Measurements from ENCODE around the gene ROPN1L.

The ROPN1L gene

GRCh38 chr5:10431415-10431814 is 10.3 kb upstream of the ROPN1L start:
- no peak for DNase-seq
- TF ChIP-seq, protein P1, sequence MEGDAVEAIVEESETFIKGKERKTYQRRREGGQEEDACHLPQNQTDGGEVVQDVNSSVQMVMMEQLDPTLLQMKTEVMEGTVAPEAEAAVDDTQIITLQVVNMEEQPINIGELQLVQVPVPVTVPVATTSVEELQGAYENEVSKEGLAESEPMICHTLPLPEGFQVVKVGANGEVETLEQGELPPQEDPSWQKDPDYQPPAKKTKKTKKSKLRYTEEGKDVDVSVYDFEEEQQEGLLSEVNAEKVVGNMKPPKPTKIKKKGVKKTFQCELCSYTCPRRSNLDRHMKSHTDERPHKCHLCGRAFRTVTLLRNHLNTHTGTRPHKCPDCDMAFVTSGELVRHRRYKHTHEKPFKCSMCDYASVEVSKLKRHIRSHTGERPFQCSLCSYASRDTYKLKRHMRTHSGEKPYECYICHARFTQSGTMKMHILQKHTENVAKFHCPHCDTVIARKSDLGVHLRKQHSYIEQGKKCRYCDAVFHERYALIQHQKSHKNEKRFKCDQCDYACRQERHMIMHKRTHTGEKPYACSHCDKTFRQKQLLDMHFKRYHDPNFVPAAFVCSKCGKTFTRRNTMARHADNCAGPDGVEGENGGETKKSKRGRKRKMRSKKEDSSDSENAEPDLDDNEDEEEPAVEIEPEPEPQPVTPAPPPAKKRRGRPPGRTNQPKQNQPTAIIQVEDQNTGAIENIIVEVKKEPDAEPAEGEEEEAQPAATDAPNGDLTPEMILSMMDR (IDR thresholded peaks at IDR 0.05), result no peak
- H3K27me3 ChIP-seq, result no peaks in the 10 kb centered on the region
- H3K9me3 ChIP-seq, result no peaks in the 10 kb centered on the region
- H3K27ac ChIP-seq, result no peak overlapping the region
- H3K4me1 ChIP-seq, result no peaks in the 10 kb centered on the region
- intact Hi-C loops (cut with DNase I; ENCODE audit: low total_unique reads), result no loop called here
- H3K4me3 ChIP-seq, result no peak overlapping the region
- peaks cover 51 to 88% (median 72%) of the 10 kb centered on the region in 3 donors for H3K36me3 ChIP-seq

DNA sequence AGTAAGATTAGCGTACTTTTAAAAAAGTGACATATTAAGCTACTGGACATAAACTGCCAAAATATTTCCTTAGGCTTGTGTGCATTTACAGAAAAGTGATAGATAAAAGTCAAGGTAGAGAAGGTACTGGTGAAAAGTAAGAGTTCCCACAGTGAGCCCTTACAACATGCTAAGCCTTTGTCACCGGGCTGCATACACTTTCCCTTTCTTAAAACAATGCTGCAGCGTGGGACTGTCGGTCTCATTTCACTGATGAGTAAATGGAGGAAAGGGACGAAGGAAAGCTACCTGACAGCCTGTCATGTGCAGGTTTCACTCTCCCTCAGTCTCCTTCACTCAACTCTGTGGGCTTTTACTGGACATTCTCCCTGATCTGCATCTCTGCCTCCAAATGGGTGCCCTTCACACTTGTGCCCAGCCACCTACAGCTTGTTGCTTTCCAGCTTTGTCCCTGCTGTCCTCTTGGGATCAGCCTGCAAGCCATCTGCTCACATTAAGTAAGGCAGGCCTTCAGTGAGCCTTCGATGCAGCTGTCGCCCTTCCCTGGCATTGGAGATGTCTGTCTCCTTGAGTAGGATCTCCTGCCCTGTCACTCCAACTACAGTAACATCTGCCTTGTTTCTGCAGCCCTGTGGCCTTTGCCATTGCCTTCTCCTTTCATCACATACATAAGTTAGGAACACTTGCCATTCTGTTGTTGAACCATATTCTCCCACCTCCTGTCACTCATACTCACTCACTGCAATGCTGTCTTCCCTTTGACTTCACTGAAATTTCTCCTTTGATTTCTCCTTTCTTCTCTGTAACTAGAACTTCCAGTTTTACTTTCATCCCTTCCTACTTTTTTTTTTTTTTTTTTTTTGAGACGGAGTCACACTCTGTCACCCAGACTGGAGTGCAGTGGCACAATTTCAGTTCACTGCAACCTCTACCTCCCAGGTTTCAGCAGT is 9.3 kb upstream of the ROPN1L start:
- H3K4me3 ChIP-seq, result no peak overlapping the region
- no peaks in the 10 kb centered on the region for H3K27me3 ChIP-seq
- no peaks in the 10 kb centered on the region for H3K4me1 ChIP-seq
- TF ChIP-seq, protein P1 (IDR thresholded peaks at IDR 0.05), result no peak
- intact Hi-C loops (cut with DNase I; ENCODE audit: low total_unique reads), result no loop called here
- H3K9me3 ChIP-seq, result no peaks in the 10 kb centered on the region
- no peak overlapping the region for H3K27ac ChIP-seq
- H3K36me3 ChIP-seq, result peaks cover 43 to 79% (median 63%) of the 10 kb centered on the region in 3 donors
- DNase-seq, result no peak

DNA sequence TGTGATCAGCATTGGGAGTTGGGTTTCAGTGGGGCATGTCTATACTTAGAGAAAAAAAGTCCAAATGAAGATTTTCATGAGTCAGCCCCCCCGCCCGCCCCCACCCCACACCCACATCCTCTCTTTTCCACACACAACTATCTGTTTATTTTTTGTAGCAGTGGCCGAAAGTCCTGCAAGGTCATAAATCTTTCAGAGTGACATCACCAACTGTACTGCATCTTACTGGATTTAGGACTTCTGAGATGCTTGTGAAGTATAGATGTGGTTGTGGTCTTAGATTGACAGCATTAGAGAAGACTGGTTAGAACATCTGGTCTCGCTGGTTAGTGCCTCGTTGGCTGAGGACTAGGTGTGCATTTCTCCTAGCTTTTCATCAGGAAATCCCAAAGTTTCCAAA is 7.3 kb upstream of the ROPN1L start:
- no peaks in the 10 kb centered on the region for H3K4me1 ChIP-seq
- no peak for DNase-seq
- H3K27ac ChIP-seq, result no peak overlapping the region
- no peaks in the 10 kb centered on the region for H3K9me3 ChIP-seq
- peaks cover 37 to 62% (median 50%) of the 10 kb centered on the region in 3 donors for H3K36me3 ChIP-seq
- TF ChIP-seq, protein P1 (IDR thresholded peaks at IDR 0.05), result no peak
- no peaks in the 10 kb centered on the region for H3K27me3 ChIP-seq
- intact Hi-C loops (cut with DNase I; ENCODE audit: low total_unique reads), result no loop called here
- H3K4me3 ChIP-seq, result no peak overlapping the region

GRCh38 chr5:10438301-10438700 is 3.4 kb upstream of the ROPN1L start:
- Histone ChIP-seq H3K27me3 (no peaks in the 10 kb centered on the region), H3K9me3 (no peaks in the 10 kb centered on the region), H3K4me3 (no peak overlapping the region), H3K4me1 (peaks cover 0 to 17% (median 8%) of the 10 kb centered on the region in 4 donors), H3K27ac (no peak overlapping the region), H3K36me3 (peaks cover 14 to 23% (median 19%) of the 10 kb centered on the region in 3 donors)
- no peak for DNase-seq
- intact Hi-C loops (cut with DNase I; ENCODE audit: low total_unique reads), result no loop called here
- TF ChIP-seq, protein P1 (IDR thresholded peaks at IDR 0.05), result no peak

DNA sequence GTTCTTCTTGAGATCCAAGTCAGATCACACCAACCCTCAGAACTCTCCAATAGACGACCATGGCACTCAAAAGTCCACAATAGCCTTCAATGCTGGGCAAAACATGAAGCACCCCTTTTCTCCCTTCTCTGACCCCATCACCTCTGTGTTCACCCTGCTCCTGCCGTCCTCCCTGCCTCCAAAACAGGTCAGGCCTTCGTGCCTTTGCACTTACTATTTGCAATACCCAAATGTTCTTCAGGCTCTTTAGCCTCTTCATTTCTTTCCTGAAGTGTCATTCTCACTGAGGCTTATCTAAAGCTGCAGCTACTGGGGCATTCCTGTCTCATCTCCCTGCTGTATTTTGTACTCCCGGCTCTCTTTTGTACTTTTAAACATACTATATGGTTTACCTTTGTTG is 2.0 kb upstream of the ROPN1L start:
- peaks cover under 1 to 9% (median 6%) of the 10 kb centered on the region in 3 donors for H3K36me3 ChIP-seq
- no peak for DNase-seq
- H3K4me3 ChIP-seq, result no peak overlapping the region
- no peaks in the 10 kb centered on the region for H3K27me3 ChIP-seq
- H3K9me3 ChIP-seq, result no peaks in the 10 kb centered on the region
- H3K27ac ChIP-seq, result no peak overlapping the region
- peaks cover 0 to 17% (median 8%) of the 10 kb centered on the region in 4 donors for H3K4me1 ChIP-seq
- TF ChIP-seq, protein P1 (IDR thresholded peaks at IDR 0.05), result no peak
- intact Hi-C loops (cut with DNase I; ENCODE audit: low total_unique reads), result no loop called here

Data from tibial artery (tissue), 4 donors.